ENCODE data around the gene NKIRAS2.

DNA sequence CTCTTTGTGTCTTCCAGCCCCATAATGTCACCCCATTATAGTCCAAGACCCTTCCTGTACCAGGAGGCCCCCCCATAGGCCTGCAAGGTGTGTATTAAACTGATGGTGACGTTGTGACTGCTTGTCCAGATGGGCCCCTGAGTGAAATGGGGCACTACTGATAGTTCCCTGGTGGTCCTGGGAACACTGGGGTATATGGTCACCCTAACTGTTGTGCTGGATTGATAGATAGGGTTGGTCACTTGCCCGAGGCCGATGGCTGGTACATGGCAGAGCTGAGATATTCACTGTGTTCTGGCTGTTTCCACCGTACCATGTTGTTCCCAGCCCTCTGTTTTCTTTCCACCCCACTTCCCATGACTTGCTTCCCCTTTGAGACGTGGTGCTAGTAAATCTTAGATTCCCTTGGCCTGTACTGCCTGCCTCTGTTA lies 49.0 kb upstream of the NKIRAS2 start:
- TF ChIP-seq RARB (CRISPR knock-in tag; IDR thresholded peaks at IDR 0.05) = no peak
- TF ChIP-seq, protein P1, sequence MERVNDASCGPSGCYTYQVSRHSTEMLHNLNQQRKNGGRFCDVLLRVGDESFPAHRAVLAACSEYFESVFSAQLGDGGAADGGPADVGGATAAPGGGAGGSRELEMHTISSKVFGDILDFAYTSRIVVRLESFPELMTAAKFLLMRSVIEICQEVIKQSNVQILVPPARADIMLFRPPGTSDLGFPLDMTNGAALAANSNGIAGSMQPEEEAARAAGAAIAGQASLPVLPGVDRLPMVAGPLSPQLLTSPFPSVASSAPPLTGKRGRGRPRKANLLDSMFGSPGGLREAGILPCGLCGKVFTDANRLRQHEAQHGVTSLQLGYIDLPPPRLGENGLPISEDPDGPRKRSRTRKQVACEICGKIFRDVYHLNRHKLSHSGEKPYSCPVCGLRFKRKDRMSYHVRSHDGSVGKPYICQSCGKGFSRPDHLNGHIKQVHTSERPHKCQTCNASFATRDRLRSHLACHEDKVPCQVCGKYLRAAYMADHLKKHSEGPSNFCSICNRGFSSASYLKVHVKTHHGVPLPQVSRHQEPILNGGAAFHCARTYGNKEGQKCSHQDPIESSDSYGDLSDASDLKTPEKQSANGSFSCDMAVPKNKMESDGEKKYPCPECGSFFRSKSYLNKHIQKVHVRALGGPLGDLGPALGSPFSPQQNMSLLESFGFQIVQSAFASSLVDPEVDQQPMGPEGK (CRISPR knock-in tag; IDR thresholded peaks at IDR 0.05; ENCODE audit: borderline replicate concordance) = no peak
